ENCODE results near the gene PPP2R5A.
"Not testable (repeated sequence)": the region's sequence is repeated elsewhere in the genome, so short reads cannot be mapped to it uniquely, and the experiment has no call there.

PPP2R5A gene

DNA sequence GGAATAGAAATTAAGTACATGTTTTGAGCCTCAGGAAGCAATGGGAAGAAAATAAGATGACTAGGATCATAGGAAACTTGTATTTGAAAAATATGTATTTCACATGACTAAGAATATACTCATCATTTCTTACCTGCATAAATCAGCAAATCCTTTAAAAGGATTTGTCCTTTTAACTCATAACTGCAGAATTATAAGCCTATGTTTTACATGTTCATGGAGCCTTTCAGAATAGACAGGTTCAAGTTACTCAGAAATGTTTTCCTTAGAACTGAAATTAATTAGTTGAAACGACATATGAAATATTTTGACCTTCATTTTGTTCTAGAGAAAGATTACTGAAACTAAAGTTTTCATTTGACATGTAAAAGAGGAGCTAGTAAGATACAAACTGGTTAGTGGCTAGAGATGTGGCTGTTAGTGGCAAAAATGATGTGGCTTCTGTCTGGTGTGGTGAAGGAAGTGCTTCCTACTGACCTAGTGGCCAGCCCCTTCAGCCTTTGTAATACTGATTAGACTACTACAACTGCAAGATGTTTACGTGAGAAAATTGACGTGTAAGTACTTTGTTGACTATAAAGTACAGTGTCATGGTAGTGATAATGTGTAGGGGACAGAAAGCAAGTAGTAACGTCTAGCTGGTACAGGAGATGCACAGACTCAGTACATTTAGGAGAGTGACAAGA lies 74.7 kb downstream of the PPP2R5A start:
- DNase-seq: no peak

DNA sequence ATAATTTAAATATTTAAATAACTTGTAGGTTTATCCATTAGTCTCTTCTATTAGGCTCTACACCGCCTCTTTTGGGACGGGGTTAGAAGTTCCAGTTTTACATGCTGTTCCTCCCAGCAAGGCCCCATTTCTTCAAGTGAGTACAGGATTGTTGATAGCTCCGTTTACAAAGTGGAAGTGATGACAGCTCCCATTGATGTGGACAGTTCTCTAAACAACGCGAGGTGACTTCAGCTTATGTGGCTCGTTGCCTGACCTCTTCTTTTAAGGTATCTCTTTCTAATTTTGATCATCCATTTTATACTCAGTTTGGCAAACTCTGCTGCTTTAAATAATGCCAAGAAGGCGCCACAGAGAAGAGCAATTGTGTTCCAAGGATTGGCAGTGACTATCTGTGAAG lies 79.8 kb downstream of the PPP2R5A start:
- no peak for DNase-seq

DNA sequence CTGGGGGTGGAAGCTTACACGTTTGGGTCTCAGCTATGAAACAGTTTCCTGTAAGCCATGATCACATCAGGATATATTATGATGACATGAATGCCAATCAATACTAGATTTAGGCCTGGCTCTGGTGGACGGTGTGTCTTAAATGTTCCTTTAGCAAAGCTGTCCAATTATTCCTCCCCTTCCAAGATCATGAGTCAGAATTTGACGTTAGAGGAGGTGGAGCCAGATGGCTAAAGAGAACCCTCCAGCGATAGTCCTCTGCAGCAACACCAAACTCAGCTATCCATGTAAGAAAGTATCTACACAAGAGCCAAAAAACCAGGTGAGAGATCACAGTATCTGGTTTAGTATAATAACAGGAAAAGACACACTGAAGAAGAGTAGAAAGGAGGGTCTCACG lies 81.7 kb downstream of the PPP2R5A start:
- DNase-seq: no peak

DNA sequence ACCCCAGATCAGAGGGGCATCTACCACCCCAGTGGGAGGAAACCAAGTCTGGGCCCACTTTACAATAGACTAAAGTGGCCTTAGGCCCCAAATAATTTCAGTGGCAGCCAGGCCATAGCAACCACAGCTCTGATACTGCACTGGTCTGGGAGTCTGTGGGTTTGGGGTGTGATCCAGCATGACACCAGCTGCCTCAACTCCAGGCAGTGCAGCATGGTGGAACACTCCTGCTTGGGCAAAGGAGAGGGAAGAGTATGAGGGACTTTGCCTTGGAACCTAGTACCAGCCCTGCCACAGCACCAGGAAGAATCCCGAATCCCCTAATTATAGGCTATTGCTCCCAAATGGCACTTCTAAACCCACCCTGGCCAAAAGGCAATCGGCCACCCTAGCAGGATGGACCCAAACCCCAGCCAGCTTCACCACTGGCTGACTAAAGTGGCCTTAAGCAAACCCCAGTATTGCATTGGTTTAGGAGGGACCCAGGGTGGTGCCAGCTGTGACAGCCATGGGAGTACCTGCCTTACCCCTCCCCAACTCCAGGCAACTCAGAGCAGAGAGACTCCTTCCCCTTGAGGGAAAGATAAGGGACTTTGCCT lies 82.4 kb downstream of the PPP2R5A start:
- DNase-seq: no peak

DNA sequence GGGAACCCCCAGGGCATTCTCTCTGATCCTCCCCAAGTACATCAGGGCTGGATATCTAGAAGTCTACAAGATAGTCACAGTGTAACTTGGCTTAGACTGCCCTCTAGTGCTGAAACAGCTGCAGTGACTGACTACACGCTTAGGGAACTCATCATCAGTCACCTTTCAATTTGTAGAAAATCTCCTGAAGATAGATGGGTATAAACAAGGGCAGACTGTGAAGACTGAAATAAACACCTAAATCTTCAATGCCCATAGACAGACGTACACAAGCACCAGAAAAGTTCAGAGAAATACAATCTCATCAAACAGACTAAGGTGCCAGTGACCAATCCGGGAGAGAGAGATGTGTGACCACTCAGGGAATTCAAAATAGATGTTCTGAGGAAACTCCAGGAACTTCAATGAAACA lies 82.9 kb downstream of the PPP2R5A start:
- DNase-seq: peak; percentile 40

DNA sequence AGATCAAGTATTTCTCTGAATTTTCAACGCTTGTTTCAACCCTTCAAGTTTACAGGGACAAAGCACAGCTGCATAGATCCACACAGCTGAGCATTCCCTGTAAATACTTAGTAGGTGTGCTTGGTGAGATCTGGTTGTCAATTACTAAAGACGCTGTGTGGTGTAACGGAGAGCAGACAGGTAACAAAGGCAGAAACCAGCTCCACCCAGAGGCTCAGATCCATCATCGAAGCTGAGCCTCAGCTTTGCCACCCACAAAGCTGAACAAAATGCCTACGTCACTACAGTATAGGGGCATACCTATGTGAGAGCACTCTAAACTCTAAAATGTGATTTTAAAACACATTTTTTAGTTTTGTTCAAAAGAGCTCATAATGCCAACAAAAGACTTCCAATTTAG lies 90.8 kb downstream of the PPP2R5A start:
- DNase-seq: no peak

DNA sequence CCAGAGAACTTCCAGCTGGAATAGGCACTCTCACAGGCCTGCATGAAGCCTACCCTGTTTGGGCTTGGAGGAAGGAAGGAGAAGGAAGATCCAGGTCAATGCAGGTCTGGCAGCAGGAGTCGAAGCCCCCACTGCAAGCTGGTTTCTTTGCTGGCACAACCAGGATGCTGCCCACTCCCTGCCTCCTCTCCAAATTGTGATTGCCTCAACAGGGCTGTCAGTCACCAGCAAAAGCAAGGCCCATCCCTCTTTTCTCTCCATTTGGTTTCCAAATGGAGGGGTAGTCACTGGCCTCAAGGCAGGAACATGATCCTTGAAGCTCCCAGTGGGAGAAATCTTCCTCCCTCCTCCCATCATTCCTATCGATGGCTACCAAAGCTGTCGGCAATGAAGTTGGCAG lies 92.4 kb downstream of the PPP2R5A start:
- DNase-seq: no peak

DNA sequence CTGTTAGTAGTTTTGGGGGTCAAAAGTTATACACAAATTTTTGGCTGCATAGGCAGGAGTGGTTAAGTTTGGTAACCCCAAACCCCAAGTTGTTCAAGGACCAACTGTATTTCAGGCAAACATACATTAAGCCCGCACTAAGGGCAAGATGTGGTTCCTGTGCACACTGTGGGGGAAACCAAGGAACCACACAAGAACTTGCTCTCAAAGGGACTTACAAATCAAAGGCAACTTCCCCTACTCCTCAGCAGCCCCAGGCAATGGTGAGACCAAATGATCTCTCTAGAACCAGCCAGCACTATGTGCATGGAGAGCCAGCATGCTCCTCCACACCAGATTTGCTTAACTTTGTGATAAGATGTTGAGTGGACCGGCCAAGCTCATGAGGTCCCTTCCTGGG lies 94.2 kb downstream of the PPP2R5A start:
- no peak for DNase-seq

DNA sequence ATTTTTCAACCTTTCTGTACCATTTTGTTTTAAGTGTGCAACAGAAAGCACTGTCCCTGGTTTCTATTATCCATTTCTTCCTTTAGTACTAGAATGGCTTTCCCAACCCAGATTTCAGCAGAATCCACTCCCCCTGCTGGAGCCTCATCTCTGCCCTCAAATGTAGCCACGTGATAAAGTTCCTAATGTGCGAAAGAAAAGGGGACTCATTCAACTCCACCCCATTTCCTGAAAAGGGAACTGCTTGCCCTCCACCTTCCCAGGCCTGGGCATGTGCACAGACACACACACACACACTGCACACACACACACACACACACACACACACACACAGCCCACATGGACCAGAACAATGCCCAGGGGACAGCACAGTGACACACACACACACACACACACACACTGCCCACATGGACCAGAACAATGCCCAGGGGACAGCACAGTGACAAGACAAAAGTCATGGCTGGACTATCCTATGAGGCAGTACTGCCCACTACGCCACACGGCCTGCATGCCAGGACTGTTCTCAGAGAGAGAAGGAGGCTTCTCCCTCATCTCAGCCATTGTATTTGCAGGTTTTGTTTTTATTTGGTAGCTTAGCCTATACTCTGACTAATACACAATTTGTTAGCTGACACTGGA lies 96.3 kb downstream of the PPP2R5A start:
- DNase-seq: no peak

DNA sequence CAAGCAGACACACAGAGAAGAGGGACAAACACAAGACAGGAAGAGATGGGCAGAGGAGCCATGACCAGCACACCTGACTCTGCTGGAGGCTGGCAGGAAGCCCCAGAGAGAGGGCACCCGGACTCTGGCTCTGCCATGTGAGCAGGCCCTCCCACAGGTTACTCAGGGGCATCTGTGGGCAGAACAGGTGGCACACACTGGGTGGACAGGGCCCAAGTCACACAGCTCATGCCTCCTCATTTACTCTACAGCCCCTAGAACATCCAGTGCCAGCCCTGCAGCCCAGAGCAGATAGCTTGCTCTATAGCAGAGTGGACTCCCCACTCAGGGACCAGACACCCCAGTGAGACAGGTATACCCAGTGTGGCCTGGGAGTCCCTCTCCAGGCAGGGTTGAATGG lies 100.8 kb downstream of the PPP2R5A start:
- DNase-seq: no peak

DNA sequence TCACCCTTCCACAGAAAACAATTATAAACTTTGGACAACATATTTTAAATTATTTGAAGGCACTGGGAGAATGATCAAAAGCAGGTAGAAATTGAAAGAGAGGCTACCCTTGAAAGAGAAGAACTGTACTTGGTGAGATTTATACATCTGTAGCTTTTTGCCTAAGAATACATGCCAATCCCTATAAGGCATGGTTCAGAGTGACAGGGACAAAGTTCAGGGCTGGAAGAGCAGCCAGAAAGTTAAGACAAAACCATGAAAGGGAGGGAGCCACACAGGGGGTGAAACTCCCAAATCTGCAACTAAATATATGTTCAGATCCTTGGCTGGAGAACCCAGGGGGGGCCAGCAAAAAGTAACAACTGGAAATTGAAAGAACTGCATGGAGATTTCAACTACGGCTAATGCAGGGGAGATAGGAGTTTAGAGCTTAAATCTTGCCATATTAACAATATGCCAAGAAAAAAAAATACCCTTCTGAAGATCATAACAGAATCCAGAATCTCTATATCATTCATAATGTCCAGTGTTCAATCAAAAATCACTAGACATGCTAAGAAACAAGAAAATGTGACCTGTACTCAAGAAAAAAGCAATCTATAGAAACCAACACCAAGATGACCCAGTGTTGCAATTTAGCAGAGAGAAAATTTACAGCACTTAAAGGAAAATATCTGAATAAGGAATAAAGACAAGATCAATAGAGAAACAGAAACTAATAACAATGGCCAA lies 103.9 kb downstream of the PPP2R5A start:
- no peak for DNase-seq

DNA sequence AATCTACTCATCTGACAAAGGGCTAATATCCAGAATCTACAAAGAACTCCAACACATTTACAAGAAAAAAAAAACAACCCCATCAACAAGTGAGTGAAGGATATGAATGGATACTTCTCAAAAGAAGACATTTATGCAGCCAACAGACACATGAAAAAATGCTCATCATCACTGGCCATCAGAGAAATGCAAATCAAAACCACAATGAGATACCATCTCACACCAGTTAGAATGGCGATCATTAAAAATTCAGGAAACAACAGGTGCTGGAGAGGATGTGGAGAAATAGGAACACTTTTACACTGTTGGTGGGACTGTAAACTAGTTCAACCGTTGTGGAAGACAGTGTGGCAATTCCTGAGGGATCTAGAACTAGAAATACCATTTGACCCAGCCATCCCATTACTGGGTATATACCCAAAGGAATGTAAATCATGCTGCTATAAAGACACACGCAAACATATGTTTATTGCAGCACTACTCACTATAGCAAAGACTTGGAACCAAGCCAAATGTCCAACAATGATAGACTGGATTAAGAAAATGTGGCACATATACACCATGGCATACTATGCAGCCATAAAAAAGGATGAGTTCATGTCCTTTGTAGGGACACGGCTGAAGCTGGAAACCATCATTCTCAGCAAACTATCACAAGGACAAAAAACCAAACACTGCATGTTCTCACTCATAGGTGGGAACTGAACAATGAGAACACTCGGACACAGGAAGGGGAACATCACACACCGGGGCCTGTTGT lies 110.6 kb downstream of the PPP2R5A start:
- DNase-seq: not testable (repeated sequence)

DNA sequence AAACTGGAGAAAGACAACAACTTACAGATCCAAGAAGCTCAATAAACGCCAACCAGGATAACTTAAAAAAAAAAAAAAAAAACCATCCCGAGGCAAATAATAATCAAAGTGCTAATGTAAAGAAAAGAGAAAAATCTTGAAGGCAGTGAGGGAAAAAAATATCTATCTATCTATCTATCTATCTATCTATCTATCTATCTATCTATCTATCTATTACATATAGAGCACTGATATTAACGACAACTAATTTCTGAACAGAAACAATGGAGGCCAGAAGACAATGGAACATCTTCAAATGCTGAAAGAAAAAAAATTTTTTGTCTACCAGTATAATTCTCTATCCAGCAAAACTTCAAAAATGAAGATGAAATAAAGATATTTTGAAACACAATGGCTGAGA lies 111.4 kb downstream of the PPP2R5A start:
- DNase-seq: no peak

DNA sequence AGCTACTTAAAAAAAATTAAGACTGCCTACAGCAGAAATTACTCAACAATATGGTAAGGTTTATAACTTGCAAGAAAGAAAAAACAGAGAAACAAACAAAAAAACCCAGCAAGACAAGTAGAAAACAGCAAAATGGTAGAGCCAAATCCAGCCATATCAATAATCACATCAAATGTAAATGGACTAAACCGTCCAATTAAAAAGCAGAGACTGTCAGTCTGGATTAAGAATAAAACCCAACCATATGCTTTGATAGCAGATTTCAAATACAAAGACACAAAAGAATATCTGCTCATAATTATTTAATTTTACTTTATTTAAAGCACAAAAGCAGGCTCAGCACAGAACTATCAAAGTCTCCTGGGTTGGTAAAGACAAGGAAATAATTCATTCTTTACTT lies 112.0 kb downstream of the PPP2R5A start:
- no peak for DNase-seq

DNA sequence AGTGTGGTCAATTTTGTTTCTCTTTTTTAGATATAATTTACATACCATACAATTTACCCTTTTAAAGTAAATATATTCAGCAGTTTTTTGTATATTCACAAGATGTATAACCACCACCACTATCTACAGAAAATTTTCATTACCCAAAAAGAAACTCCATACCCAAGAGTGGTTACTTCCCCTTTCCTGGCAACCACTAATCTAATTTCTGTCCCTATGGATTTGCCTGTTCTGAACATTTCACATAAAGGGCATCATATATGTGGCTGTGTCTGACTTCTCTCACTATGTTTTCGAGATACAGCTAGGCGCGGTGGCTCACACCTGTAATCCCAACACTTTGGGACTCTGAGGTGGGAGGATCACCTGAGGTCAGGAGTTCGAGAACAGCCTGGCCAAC lies 115.8 kb downstream of the PPP2R5A start:
- DNase-seq: no peak

DNA sequence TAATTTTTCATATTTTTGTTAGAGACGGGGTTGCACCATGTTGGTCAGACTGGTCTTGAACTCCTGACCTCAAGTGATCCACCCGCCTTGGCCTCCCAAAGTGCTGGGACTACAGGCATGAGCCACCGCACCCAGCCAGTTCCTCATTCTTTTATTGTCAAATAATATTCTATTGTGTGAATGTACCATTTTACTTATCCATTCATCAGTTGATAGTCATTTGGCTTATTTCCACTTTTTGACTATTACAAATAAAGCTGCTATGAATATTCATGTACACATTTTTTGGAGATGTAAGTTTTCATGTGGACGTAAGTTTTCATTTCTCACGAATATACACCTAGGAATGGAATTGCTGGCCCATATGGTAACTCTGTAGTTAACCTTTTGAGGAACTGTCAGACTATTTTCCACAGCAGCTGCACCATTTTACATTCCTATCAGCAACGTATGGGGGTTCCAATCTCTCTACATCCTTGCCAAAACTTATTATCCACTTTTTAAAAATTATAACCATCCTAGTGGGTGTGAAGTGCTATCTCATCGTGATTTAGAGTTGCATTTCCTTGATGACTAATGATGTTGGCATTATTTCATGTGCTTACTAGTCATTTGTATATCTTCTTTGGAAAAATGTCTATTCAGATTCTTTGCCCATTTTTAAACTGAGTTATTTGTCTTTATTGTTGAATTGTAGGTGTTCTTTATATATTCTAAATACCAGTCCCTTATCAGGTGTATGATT lies 116.8 kb downstream of the PPP2R5A start:
- no peak for DNase-seq

DNA sequence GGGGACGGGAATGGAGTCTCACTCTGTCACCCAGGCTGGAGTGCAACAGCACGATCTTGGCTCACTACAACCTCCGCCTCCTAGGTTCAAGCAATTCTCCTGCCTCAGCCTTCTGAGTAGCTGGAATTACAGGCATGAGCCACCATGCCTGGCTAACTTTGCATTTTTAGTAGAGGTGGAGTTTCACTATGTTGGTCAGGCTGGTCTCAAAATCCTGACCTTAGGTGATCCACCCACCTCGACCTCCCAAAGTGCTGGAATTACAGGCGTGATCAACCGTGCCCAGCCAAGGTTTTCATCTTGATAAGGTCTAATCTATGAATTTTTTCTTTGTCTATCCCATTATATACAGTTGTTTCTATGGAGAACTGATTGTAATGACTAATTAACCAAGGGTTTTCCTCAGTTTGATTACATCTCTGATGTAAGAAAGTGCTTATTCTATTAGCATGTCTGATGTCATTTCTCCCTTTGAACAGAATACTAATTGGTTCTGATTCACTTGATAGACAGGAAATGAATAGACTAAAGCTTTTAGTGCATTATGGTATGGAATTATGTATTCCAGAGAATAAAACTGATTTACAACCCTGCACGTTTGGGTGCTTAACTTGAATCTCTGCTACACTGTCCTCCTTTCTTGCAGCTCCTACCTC lies 117.6 kb downstream of the PPP2R5A start:
- no peak for DNase-seq

DNA sequence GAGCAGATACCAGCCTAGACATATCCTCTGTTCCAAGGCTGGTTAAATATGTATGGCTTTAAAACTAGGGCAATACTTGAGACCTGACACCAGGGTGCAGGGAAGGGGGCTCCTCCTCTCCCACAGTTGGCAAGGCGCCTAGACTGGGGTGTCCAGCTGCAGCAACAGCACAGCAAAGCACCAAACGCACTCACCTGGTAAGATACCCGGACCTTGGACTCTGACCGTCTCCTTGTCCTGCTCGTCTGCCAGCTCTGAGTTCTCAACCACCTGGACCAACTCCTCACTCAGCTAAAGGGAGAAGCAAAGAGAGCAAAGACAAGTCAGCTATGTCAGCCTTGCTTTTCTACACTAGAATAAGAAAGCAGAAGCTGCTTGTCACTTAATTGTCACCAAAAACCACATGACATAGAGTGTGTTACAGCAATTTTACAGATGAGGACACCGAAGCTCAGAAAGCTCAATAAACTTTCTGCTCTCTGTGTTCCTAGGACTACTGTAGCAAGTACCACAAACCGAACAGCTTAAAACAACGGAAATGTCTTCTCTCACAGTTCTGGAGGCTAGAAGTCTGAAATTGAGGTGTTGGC lies 125.1 kb downstream of the PPP2R5A start:
- no peak for DNase-seq
